NCI-H1048 (cell line): Measurements from ENCODE around the gene NFYA.

Experiments
- DNase-seq: peaks from one replicate; lab custom pipeline; 2025; lab: John Stamatoyannopoulos, UW

Gene NFYA

GRCh38 chr6:41046084-41046483 is 26.7 kb upstream of the NFYA start:
- DNase-seq = no peak

DNA sequence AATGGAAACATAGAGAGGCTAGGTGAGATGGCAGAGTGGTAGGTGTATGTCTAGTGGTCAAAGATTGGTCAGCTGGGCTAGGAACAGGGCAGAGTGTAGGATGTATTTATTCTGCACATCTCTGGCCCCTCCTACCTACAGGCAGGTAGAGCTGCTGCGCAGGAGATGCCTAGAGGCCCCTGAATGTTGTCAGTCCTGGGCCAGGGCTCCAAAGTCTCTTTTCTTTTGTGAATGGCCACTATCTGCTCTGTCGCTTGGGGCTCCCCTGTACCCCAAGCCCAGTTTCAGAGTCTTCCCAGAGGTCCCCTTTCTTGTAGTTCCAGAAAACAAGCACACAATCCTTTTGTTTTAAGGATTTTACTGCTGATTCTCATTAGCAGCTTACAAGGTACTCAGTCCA is 25.5 kb upstream of the NFYA start:
- no peak for DNase-seq

- no peak for DNase-seq
These were observed 24.7 kb upstream of the NFYA start for GRCh38 chr6:41047745-41048732.

DNA sequence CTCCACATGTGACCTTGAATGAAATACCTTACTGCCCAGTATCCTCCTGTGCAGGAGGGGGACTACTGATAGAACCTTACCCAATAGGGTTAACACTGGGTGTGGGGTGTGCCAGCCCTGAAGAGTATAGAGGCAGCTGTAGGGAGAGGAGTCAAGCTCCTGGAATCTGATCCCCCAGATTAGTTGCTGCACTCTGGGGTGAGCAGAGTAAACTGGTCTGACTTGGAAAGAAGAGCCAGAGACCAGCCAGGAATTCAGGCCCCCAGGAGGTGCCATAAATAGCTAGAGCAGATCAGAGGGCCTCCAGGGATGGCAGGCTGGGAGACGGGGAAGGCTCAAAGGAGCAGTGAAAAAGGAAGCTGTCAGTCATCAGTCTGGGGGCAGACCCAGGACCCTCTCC is 23.3 kb upstream of the NFYA start:
- no peak for DNase-seq

DNA sequence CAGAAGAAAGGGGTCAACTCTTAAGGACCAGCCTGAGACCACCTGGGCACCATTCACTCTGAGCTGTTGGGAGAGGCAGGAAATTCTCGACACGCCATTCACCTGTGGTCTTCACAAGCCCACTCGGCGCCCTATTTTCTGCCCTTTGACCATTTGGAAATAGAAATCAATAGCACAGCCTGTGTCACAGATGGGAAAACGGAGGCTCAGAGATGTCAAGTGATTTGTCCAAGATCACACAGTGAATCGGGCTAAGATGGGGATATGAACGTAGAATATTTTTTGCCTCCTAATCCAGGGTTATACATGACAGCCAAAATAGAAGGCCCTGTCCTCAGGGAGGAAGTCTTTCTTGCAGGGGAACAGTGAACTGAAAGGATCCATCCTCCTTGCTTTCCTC is 22.8 kb upstream of the NFYA start:
- DNase-seq = no peak

DNA sequence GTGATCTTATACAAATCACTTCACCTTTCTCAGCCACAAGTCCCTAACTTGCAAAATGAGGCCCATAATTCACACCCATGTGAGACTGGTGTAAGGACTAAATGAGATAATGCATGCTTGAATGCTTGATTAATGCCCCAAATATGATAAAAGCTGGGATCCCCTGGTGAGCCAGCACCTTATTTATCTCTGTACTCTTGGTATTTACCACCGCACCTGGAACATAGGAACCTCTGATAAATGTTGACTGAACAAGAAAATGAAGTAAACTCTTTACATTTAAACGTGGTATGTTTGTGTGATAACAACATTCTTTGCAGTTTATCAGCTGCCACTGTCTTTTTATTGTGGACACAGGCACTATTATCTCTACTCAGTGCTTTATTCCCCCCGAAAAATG is 22.2 kb upstream of the NFYA start:
- DNase-seq = no peak

DNA sequence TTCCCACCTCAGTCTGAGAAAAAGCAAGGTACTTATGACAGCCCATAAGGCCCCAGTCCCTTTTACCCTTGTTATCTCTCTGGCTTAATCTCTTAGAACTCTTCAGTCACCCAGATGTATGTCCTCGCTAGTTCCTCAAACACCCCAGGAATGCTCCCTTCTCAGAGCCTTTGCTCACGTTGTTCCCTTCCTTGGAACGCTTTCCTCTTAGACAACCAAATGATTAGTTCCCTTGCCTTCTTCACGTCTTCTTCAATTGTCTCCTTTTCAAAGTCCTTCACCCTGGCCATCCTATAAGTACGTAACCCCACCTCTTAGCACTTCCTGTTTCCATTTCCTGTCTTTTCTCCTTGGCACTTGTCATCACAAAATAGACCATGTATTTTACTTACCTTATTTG is 20.9 kb upstream of the NFYA start:
- DNase-seq = no peak

GRCh38 chr6:41053041-41053440 is 19.7 kb upstream of the NFYA start, which contains the start of gene APOBEC2:
TSS of gene APOBEC2 (plus strand) at chr6:41053202. CDS start at chr6:41053348, 146 bp downstream.
- DNase-seq = no peak

DNA sequence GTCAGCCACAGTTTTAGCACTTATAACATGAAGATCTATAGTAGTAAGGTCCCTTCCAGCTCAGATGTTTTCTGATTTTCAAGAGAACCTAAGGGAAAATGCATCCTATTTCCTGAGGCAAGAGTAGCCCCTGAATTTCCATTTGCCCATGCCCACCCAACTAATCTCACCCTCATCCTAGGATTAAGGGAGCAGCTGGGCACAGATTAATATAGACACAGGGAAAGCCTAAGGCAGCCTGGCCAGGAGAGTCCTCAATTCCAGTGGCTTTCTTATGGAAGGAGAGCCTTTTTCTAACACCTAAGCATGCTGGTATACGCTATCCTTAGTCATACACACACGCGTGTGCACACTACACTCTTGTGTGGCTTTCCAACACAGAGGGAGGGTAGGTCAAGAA is 18.3 kb upstream of the NFYA start:
- no peak for DNase-seq

DNA sequence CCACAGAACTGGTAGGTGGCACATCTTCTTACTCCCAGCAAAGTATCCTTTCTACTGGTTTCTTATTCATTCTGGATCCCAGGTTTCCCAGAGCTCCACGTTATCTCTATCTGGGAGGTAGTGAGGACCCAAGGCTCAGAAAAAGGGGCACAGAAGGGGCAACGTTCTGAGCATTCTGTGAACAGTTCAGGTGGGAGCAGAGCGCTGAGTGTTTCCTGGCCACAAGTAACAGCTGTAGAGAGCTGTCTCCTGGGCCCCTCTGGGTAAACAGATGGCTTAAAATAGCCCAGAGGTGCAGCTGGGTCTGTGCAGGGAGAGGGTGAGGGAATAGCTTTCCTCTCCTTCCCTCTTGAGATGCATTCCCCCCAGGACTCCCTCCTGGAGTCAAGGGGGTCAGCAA is 17.6 kb upstream of the NFYA start:
- DNase-seq = no peak

DNA sequence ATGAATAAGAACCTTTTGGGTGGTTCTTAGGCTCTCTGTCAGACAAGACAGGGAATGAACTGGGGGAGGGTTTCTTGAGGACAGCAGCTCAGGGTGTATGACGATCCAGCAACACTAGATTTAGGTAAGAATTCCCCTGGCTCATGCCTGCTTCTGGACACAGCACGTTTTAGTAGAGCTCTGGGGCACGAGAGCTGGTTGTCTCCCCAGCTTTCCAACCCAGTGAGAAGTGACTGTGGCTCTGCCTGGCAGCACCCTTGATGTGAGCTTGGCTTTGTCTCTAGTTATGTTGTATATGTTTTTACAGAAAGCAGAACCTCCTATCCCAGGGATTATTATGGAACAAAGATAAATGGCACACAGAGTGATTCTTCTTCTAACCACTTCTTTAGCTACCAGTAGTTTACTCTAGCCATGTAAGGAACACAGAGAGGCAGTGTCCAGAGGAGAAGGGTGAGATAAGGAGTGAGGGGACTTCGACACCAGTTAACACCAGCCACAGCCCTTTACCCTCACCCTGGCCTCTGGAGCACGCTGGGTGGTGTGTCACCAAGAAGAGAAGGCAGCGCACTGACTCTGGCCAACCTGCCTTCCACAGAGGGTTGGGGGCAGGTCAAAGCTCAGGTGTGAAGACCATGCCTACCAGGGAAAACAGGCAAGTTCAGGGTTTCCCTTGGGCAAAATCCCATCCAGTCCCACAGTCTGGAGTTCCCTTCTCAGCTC is 15.8 kb upstream of the NFYA start:
- no peak for DNase-seq

GRCh38 chr6:41058783-41059181 is 14.0 kb upstream of the NFYA start:
- DNase-seq = no peak

- DNase-seq = no peak
These were observed 13.2 kb upstream of the NFYA start for GRCh38 chr6:41059556-41059955.

DNA sequence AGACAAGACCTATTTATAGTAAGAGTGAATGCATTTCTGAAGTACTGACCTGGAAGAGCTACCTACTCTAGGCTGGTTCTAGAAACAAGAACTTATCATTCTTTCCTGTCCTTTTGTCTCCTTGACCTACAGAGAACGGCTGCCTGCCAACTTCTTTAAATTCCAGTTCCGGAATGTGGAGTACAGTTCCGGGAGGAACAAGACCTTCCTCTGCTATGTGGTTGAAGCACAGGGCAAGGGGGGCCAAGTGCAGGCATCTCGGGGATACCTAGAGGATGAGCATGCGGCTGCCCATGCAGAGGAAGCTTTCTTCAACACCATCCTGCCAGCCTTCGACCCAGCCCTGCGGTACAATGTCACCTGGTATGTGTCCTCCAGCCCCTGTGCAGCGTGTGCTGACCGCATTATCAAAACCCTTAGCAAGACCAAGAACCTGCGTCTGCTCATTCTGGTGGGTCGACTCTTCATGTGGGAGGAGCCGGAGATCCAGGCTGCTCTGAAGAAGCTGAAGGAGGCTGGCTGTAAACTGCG is 11.5 kb upstream of the NFYA start:
- DNase-seq = no peak

DNA sequence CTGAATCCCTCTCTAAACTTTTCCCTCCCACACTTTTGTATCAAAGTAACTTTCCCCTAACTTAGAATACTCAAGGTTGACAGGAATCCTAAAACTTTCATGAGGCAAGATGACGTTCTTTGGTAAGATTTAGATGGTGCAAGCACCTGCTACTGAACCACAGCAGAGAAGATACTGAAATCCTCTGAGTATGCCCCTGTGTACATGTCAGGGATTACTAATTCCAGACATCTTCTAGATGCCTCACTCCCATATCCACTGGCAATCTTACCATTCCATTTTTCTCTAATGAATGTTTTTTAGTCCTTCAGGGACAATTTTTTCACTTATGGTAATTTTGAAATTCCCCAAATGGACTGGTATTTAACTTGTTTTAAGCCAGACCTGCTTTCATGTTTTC is 10.7 kb upstream of the NFYA start:
- no peak for DNase-seq

GRCh38 chr6:41063884-41064285 is 8.9 kb upstream of the NFYA start:
- no peak for DNase-seq

DNA sequence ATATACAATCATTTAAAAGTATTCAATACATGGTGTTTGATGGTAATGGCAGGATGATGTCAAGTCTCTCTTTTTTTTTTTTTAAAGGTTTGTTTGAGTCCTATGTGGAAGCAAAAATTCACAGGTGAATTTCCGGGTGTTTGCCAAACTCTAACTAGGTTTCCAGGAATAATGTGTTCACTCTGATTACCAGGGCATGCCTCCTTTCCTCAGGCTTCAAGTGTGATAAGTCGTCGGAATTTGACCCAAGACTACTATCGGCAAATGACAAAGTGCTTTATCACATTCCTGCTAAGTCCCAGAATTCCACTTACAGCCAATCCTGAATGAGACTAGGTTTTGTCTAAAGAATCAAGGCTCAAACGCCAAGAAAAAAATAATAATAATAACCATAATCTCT is 7.9 kb upstream of the NFYA start:
- no peak for DNase-seq

DNA sequence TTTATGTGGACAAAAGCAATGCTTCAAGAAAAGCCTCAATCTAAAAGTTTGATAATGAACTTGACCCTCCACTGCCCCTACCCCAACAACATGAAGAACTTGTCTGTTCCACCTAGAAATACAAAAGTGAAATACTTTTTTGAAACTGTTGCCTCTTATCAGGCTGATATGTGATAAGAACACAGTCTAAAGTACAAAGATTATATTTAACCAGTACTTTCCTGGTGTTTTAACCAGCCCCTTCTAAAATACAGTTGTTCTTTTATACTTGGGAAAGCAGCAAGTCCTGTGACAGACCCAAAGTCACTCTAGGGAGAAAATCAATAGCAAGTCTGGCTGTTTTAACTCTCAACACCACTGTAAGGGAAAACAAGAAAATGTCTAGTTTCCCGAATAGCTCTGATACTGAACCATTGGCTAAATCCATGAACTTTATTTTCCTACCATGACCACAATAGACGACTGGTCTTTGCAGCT is 7.2 kb upstream of the NFYA start:
- DNase-seq = no peak

- peak; percentile 56 for DNase-seq
These were observed 5.9 kb upstream of the NFYA start for GRCh38 chr6:41066867-41067304.

DNA sequence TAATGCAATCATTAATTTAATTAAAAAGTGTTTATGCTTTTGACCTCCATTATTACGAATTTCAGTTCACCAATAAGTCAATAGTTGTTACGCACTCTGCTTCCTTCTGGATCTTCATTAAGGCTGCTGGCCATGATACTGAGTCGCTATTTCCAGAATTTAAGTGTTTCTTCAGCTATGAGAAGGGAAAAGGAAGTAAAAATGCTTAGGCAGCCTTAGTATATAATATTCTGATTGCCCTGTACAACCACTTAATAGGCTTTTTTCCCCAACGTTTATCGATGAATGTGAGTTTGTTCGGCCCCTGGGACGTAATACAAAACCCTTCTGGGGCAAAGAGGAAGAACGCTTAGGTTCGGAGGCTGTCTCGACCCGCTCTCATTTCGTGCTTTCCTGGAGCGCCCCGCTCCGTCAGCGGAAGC is 1.3 kb upstream of the NFYA start:
- DNase-seq = no peak

DNA sequence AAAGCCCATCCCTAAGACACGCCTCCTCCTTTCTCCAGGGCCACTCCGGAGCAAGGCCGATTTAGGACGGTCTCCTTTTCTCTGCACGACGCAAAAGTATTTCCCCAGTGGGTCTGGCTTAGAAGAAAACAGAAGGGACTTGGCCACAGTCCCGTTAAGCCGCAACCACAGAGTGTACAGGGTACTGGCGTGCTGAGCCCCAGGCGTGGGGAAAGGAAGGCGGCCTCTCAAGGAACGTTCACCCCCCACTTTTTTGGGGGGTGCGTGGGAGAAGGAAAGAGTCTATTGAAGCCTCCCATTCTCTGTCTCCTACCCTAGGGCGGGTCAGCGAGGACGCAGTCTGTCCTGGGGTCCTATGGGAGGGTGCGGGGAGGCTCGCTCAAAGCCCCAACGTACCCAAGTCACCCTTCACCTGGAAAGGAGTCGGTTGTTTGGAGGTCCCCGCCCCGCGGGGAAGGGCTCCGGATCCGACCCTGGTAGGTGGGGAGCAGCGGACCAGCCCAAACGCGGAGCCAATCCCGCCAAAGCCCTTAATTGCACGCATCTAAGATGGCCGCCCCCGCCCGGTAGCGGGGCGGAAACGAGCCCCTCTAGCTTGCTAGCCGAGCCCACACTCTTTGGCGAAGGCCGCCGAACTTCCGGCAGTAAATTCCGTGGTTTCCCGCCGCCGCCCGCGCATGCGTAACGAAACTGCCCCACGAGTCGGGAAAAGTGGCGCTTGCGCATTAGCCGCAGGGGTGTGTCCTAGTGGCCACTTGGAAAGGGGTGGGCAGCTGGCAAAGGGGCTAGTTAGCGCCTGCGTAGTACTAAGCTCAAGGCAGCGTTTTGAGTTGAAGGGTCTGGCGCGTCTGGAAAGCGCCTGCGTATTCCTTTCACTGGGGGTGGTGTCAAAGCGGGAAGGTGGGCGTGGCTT is 595 bp upstream of the NFYA start, which contains the start of gene OARD1:
Gene OARD1, minus strand, starts transcription at position 434 of the 913 bp plus-strand sequence. CDS start 722 bp downstream, outside the sequence.
- DNase-seq = peak; percentile 99
